GM19324 (cell line): ENCODE results near the gene ZNRF3.
"Not testable (repeated sequence)": the region's sequence is repeated elsewhere in the genome, so short reads cannot be mapped to it uniquely, and the experiment has no call there.

Experiments used
- ATAC-seq: cut with Tn5 transposase; IDR thresholded peaks from one replicate; pipeline ENCODE4 v1.9.1; 2021; ENCODE audit warnings: mild to moderate bottlenecking, moderate library complexity; ENCODE audit not compliant: unreplicated experiment, low FRiP score

ZNRF3 gene

GRCh38 chr22:28883917-28884746 lies 760 bp downstream of the ZNRF3 start:
- peak; percentile 32 for ATAC-seq

- ATAC-seq, result no peak
Measured at GRCh38 chr22:28884747-28885350, 1.5 kb downstream of the ZNRF3 start.

GRCh38 chr22:28885939-28886338 lies 2.6 kb downstream of the ZNRF3 start:
- no peak for ATAC-seq

- ATAC-seq, result not testable (repeated sequence)
Measured at GRCh38 chr22:28886679-28887078, 3.3 kb downstream of the ZNRF3 start.

- no peak for ATAC-seq
Measured at GRCh38 chr22:28887725-28888459, 4.5 kb downstream of the ZNRF3 start.

- ATAC-seq, result no peak
Measured at GRCh38 chr22:28889478-28890024, 6.2 kb downstream of the ZNRF3 start.

- no peak for ATAC-seq
Measured at GRCh38 chr22:28891156-28891733, 7.9 kb downstream of the ZNRF3 start.

GRCh38 chr22:28892175-28892731 lies 8.9 kb downstream of the ZNRF3 start:
- no peak for ATAC-seq

GRCh38 chr22:28893810-28894209 lies 10.4 kb downstream of the ZNRF3 start:
- no peak for ATAC-seq

- no peak for ATAC-seq
Measured at GRCh38 chr22:28894334-28894733, 11.0 kb downstream of the ZNRF3 start.

- ATAC-seq, result no peak
Measured at GRCh38 chr22:28894807-28895206, 11.4 kb downstream of the ZNRF3 start.

- ATAC-seq, result no peak
Measured at GRCh38 chr22:28896611-28897010, 13.2 kb downstream of the ZNRF3 start.

- ATAC-seq, result no peak
Measured at GRCh38 chr22:28898233-28898629, 14.9 kb downstream of the ZNRF3 start.

- ATAC-seq, result no peak
Measured at GRCh38 chr22:28899199-28899853, 16.0 kb downstream of the ZNRF3 start.

- no peak for ATAC-seq
Measured at GRCh38 chr22:28900379-28900925, 17.1 kb downstream of the ZNRF3 start.

GRCh38 chr22:28902490-28902889 lies 19.1 kb downstream of the ZNRF3 start:
- no peak for ATAC-seq

GRCh38 chr22:28903080-28903479 lies 19.7 kb downstream of the ZNRF3 start:
- ATAC-seq, result no peak

- ATAC-seq, result no peak
Measured at GRCh38 chr22:28903729-28904128, 20.4 kb downstream of the ZNRF3 start.

GRCh38 chr22:28904211-28904896 lies 21.0 kb downstream of the ZNRF3 start:
- no peak for ATAC-seq
